WTC11 (cell line): ENCODE results near the gene COL4A1.

Experiments
- ATF3 ChIP-seq: sonication (generic); formaldehyde crosslinking; conservative IDR thresholded peaks from 2 replicates; pipeline ENCODE4 v1.8.1; 2022; ENCODE audit warnings: mild to moderate bottlenecking, missing genetic modification reagents
- CTCF ChIP-seq: fragments of 200-600 bp; IDR thresholded peaks from 2 replicates; pipeline ENCODE4 v1.8.0; 2022; ENCODE audit warnings: antibody characterized with exemption
- NFE2L1 ChIP-seq: sonication (generic); formaldehyde crosslinking; IDR thresholded peaks from 2 replicates; pipeline ENCODE4 v1.8.1; 2023; ENCODE audit warnings: missing genetic modification reagents
- RELA ChIP-seq: sonication (generic); formaldehyde crosslinking; IDR thresholded peaks from 2 replicates; pipeline ENCODE4 v1.8.1; 2022; ENCODE audit warnings: missing genetic modification reagents, mild to moderate bottlenecking, borderline replicate concordance
- ZNF138 ChIP-seq: sonication (generic); formaldehyde crosslinking; conservative IDR thresholded peaks from 2 replicates; pipeline ENCODE4 v1.8.1; 2022; ENCODE audit warnings: mild to moderate bottlenecking, moderate library complexity, missing genetic modification reagents

GRCh38 chr13:110162053-110162452, 144.9 kb downstream of the COL4A1 start:
- TF ChIP-seq RELA (CRISPR knock-in tag): no peak
- no peak for TF ChIP-seq CTCF
- no peak for TF ChIP-seq ZNF138 (CRISPR knock-in tag)
- no peak for TF ChIP-seq ATF3 (CRISPR knock-in tag)
- TF ChIP-seq NFE2L1 (CRISPR knock-in tag): no peak
